DOHH2 (cell line): ENCODE data around the gene MCRIP1.

ENCODE experiments used
- H3F3A ChIP-seq: fragments of 200-600 bp; sonication (generic), shearing (Covaris generic); 2 replicates; pipeline ENCODE4 v1.6.0; 2016; ENCODE audit warnings: antibody characterized with exemption, mild to moderate bottlenecking; ENCODE audit not compliant: control insufficient read depth, insufficient read depth
- H3K27ac ChIP-seq: fragments of 200-600 bp; sonication (generic); 2 replicates; pipeline ENCODE4 v1.5.1; 2014; ENCODE audit warnings: low read depth, mild to moderate bottlenecking, low read length, moderate library complexity
- H3K27me3 ChIP-seq: fragments of 200-600 bp; sonication (generic); 2 replicates; pipeline ENCODE4 v1.6.1; 2014; ENCODE audit warnings: mild to moderate bottlenecking, low read length, mixed read lengths; ENCODE audit not compliant: control insufficient read depth
- H3K36me3 ChIP-seq: fragments of 200-600 bp; sonication (generic); 2 replicates; pipeline ENCODE4 v1.6.1; 2014; ENCODE audit warnings: mild to moderate bottlenecking, low read length, moderate library complexity, mixed read lengths; ENCODE audit not compliant: control insufficient read depth
- H3K4me1 ChIP-seq: fragments of 200-600 bp; sonication (generic); 2 replicates; pipeline ENCODE4 v1.6.1; 2014; ENCODE audit warnings: mild to moderate bottlenecking, low read length, mixed read lengths; ENCODE audit not compliant: control insufficient read depth
- H3K4me2 ChIP-seq: fragments of 200-600 bp; sonication (generic); 2 replicates; pipeline ENCODE4 v1.6.0; 2014; ENCODE audit warnings: mild to moderate bottlenecking, low read length, moderate library complexity
- H3K4me3 ChIP-seq: fragments of 200-600 bp; sonication (generic); 2 replicates; pipeline ENCODE4 v1.5.1; 2014; ENCODE audit warnings: mild to moderate bottlenecking, low read length, mixed read lengths
- H3K79me2 ChIP-seq: fragments of 200-600 bp; sonication (generic); 2 replicates; pipeline ENCODE4 v1.6.1; 2014; ENCODE audit warnings: mild to moderate bottlenecking, low read length, mixed read lengths; ENCODE audit not compliant: control insufficient read depth
- H3K9me2 ChIP-seq: fragments of 200-600 bp; sonication (generic); replicated peaks from 2 replicates; pipeline ENCODE4 v1.6.1; 2014; ENCODE audit warnings: mild to moderate bottlenecking, low read length, mixed read lengths; ENCODE audit not compliant: control insufficient read depth
- H3K9me3 ChIP-seq: fragments of 200-600 bp; sonication (generic); 2 replicates; pipeline ENCODE4 v1.6.1; 2014; ENCODE audit warnings: antibody characterized with exemption, low read length, mixed read lengths; ENCODE audit not compliant: control insufficient read depth, insufficient read depth
- H4K20me1 ChIP-seq: fragments of 200-600 bp; sonication (generic); 2 replicates; pipeline ENCODE4 v1.6.0; 2014; ENCODE audit warnings: low read depth, mild to moderate bottlenecking, antibody characterized with exemption, low read length, moderate library complexity; ENCODE audit not compliant: control insufficient read depth, insufficient read depth
- EZH2phosphoT487 ChIP-seq: fragments of 200-600 bp; sonication (generic); IDR thresholded peaks from 2 replicates; pipeline ENCODE4 v1.6.1; 2017; ENCODE audit warnings: borderline replicate concordance, mild to moderate bottlenecking, antibody characterized with exemption, low read length, moderate library complexity, mixed read lengths
- TF ChIP-seq, protein P1 (sequence below): fragments of 200-600 bp; sonication (generic); IDR thresholded peaks from one replicate; pipeline ENCODE4 v1.5.1; 2014; ENCODE audit warnings: antibody characterized with exemption, mild to moderate bottlenecking, low read depth, low read length; ENCODE audit not compliant: poor library complexity, severe bottlenecking

MCRIP1 gene

DNA sequence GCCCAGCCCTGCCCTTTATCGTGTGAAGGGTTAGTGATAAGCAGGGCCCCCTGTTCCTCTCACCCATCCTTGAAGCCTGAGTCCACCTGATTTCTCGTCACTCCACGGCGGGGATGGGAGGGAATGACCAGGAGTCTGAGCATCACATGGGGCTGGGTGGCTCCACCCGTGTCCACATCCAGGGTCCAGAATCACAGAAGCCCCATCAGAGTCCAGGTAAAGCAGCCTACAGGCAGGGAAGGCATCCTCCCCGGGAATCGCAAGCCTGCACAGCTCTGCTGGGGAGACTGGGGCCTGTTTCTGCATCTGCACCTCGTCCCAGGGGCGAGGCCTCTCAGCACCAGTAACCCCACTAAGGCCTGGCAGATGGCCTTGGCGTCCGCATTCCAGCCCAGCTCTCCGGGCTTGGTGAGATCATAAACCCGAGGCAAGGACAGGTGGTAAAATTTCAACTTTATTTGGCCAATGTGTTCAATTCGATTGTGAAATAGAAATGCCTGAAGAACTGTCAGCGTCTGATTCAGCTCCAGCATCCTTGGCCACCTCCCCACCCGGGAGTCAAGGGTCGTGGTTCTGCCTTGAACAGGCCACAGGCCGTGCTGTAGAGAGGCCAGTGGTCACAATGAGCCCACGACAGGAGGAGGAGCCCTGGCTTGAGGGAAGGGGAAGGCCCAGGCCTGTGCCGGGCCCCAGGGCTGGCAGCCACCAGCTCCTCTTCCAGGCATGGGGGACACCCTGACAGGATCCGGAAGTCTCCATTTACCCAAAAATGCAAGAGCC, 9.8 kb upstream of the MCRIP1 start:
- Histone ChIP-seq H3K9me2 (no peaks in the 10 kb centered on the region), H3K9me3 (no peaks in the 10 kb centered on the region), H3K27ac (no peak overlapping the region), H3K27me3 (no peaks in the 10 kb centered on the region), H3K4me1 (no peaks in the 10 kb centered on the region), H4K20me1 (no peaks in the 10 kb centered on the region), H3K79me2 (no peaks in the 10 kb centered on the region), H3K4me3 (no peak overlapping the region), H3F3A (0 out of 2 replicates have a peak, but pooled peaks cover 2% of the 10 kb centered on the region), H3K4me2 (no peak overlapping the region), H3K36me3 (peaks cover 51% of the 10 kb centered on the region)
- TF ChIP-seq EZH2phosphoT487 = no peak
- TF ChIP-seq, protein P1, sequence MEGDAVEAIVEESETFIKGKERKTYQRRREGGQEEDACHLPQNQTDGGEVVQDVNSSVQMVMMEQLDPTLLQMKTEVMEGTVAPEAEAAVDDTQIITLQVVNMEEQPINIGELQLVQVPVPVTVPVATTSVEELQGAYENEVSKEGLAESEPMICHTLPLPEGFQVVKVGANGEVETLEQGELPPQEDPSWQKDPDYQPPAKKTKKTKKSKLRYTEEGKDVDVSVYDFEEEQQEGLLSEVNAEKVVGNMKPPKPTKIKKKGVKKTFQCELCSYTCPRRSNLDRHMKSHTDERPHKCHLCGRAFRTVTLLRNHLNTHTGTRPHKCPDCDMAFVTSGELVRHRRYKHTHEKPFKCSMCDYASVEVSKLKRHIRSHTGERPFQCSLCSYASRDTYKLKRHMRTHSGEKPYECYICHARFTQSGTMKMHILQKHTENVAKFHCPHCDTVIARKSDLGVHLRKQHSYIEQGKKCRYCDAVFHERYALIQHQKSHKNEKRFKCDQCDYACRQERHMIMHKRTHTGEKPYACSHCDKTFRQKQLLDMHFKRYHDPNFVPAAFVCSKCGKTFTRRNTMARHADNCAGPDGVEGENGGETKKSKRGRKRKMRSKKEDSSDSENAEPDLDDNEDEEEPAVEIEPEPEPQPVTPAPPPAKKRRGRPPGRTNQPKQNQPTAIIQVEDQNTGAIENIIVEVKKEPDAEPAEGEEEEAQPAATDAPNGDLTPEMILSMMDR = no peak

DNA sequence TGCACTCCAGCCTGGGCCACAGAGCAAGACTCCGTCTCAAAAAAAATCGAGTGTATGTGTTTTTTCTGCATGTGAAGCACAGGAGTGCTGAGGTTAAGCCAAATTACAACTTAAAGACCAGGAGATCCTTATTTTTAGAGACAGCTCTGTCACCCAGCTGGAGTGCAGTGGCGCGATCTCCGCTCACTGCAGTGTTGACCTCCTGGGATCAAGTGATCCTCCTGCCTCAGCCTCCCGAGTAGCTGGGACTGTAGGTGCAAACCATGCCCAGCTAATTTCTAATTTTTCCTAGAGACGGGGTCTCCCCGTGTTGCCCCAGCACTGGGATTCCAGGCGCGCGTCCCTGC, 9.3 kb upstream of the MCRIP1 start:
- Histone ChIP-seq H3K36me3 (peaks cover 49% of the 10 kb centered on the region), H3F3A (0 out of 2 replicates have a peak, but pooled peaks cover 2% of the 10 kb centered on the region), H3K9me3 (no peaks in the 10 kb centered on the region), H3K4me3 (no peak overlapping the region), H3K27me3 (no peaks in the 10 kb centered on the region), H4K20me1 (no peaks in the 10 kb centered on the region), H3K4me2 (no peak overlapping the region), H3K27ac (no peak overlapping the region), H3K79me2 (no peaks in the 10 kb centered on the region), H3K9me2 (no peaks in the 10 kb centered on the region), H3K4me1 (no peaks in the 10 kb centered on the region)
- no peak for TF ChIP-seq EZH2phosphoT487
- TF ChIP-seq, protein P1 = no peak

DNA sequence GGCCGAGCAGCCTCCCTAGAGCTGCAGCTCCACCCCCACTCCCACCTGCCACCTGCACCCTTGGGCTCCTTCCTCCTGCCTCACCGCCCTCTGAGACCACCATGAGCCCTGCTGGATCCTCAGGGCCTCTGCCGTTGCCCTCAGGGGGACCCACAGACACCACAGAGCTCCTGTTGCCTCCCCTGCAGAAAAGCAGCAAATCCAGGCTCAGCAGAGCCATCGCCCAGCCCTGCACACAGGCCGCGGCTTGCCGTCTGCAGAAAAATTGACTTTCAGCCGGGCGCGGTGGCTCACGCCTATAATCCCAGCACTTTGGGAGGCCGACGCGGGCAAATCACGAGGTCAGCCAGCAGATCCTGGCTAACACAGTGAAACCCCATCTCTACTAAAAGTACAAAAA, 8.8 kb upstream of the MCRIP1 start:
- TF ChIP-seq, protein P1 = no peak
- Histone ChIP-seq H4K20me1 (no peaks in the 10 kb centered on the region), H3K36me3 (peaks cover 44% of the 10 kb centered on the region), H3K9me2 (no peaks in the 10 kb centered on the region), H3K27ac (no peak overlapping the region), H3K9me3 (no peaks in the 10 kb centered on the region), H3K79me2 (no peaks in the 10 kb centered on the region), H3K27me3 (no peaks in the 10 kb centered on the region), H3F3A (0 out of 2 replicates have a peak, but pooled peaks cover 2% of the 10 kb centered on the region), H3K4me1 (no peaks in the 10 kb centered on the region), H3K4me3 (no peak overlapping the region), H3K4me2 (no peak overlapping the region)
